ENCODE measurements around the gene P3H3.

DNA sequence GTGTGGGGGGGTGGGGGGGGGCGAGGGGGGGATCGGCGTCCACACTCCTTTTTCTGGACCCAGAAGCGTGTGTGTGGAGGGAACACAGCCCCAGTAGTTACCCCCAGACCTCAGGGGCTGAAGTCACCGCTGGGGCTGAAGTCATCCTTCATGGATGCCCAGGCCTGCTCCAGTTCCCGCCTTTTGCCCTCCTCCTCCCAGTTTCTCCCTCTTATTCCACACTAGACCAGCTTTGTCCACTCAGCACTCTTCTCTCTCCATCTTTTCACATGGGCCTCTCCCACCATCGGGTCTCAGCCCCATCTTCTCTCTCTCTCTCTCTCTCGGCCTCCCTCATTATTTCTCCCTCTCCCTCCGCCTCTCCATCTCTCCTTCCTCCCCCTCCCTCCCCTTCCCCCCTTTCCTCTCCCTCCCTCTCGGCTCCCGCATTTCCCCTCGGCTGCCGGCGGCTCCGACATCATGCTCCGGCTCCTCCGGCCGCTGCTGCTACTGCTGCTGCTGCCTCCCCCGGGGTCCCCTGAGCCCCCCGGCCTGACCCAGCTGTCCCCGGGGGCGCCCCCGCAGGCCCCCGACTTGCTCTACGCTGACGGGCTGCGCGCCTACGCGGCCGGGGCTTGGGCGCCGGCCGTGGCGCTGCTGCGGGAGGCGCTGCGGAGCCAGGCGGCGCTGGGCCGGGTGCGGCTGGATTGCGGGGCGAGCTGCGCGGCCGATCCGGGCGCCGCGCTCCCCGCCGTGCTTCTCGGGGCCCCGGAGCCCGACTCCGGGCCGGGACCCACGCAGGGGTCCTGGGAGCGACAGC lies at the start of gene P3H3:
- TF ChIP-seq EP300 (IDR thresholded peaks at IDR 0.05), result no peak
- TF ChIP-seq, protein P1, sequence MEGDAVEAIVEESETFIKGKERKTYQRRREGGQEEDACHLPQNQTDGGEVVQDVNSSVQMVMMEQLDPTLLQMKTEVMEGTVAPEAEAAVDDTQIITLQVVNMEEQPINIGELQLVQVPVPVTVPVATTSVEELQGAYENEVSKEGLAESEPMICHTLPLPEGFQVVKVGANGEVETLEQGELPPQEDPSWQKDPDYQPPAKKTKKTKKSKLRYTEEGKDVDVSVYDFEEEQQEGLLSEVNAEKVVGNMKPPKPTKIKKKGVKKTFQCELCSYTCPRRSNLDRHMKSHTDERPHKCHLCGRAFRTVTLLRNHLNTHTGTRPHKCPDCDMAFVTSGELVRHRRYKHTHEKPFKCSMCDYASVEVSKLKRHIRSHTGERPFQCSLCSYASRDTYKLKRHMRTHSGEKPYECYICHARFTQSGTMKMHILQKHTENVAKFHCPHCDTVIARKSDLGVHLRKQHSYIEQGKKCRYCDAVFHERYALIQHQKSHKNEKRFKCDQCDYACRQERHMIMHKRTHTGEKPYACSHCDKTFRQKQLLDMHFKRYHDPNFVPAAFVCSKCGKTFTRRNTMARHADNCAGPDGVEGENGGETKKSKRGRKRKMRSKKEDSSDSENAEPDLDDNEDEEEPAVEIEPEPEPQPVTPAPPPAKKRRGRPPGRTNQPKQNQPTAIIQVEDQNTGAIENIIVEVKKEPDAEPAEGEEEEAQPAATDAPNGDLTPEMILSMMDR (IDR thresholded peaks at IDR 0.05), result no peak
